HepG2 (cell line): Measurements from ENCODE around the gene TMEM38A. TPM values are rescaled to one million over a fixed set of nuclear protein-coding genes. Genes with fewer than 3 reads are reported as not detected.

Experiments used
- ARHGAP35 ChIP-seq: sonication (generic); formaldehyde crosslinking; IDR thresholded peaks from 2 replicates; pipeline ENCODE4 v1.9.0; 2022; ENCODE audit warnings: mild to moderate bottlenecking, inconsistent platforms, moderate library complexity, missing genetic modification reagents, borderline replicate concordance
- CBFB ChIP-seq: sonication (generic); formaldehyde crosslinking; IDR thresholded peaks from 2 replicates; pipeline ENCODE4 v1.4.0; 2020; ENCODE audit warnings: missing genetic modification reagents
- CEBPB ChIP-seq: IDR thresholded peaks from 2 replicates; pipeline ENCODE4 v1.6.1; 2011; ENCODE audit warnings: low read depth, low read length, improper control_type of control experiment, borderline replicate concordance
- CEBPG ChIP-seq: IDR thresholded peaks from 2 replicates; pipeline ENCODE4 v1.6.1; 2016
- FOSL2 ChIP-seq: sonication (generic); formaldehyde crosslinking; IDR thresholded peaks from 2 replicates; pipeline ENCODE4 v1.4.0; 2020; ENCODE audit warnings: missing genetic modification reagents
- FOXA3 ChIP-seq: IDR thresholded peaks from 2 replicates; pipeline ENCODE4 v1.6.1; 2016; ENCODE audit warnings: missing genetic modification reagents, missing compliant biosample characterization
- MXI1 ChIP-seq: IDR thresholded peaks from 3 replicates; pipeline ENCODE4 v1.6.1; 2012; ENCODE audit warnings: low read depth, low read length, inconsistent platforms, borderline replicate concordance
- NCOA1 ChIP-seq: sonication (generic); formaldehyde crosslinking; IDR thresholded peaks from 2 replicates; pipeline ENCODE4 v1.9.0; 2021; ENCODE audit warnings: missing genetic modification reagents
- NR2F6 ChIP-seq, 2 experiments: IDR thresholded peaks; 2 replicates each; pipeline ENCODE4 v1.6.1; 2016; ENCODE audit warnings: antibody characterized with exemption in 1 of 2, mild to moderate bottlenecking in 1 of 2
- TBX2 ChIP-seq: sonication (generic); formaldehyde crosslinking; IDR thresholded peaks from 2 replicates; pipeline ENCODE4 v1.5.0; 2020; ENCODE audit warnings: missing genetic modification reagents, mild to moderate bottlenecking, borderline replicate concordance
- ZNF232 ChIP-seq: sonication (generic); formaldehyde crosslinking; IDR thresholded peaks from 2 replicates; pipeline ENCODE4 v1.4.0; 2020; ENCODE audit warnings: missing genetic modification reagents, borderline replicate concordance
- ZNF317 ChIP-seq: sonication (generic); formaldehyde crosslinking; IDR thresholded peaks from 2 replicates; pipeline ENCODE4 v1.5.0; 2020; ENCODE audit warnings: mild to moderate bottlenecking, missing genetic modification reagents
- ZNF589 ChIP-seq: sonication (generic); formaldehyde crosslinking; conservative IDR thresholded peaks from 2 replicates; pipeline ENCODE4 v1.8.0; 2022; ENCODE audit warnings: mild to moderate bottlenecking, moderate library complexity, missing genetic modification reagents
- ZNF629 ChIP-seq: sonication (generic); formaldehyde crosslinking; conservative IDR thresholded peaks from 2 replicates; pipeline ENCODE4 v1.5.0; 2020; ENCODE audit warnings: missing genetic modification reagents
- ZNF777 ChIP-seq: sonication (generic); formaldehyde crosslinking; IDR thresholded peaks from 2 replicates; pipeline ENCODE4 v1.4.0; 2020; ENCODE audit warnings: missing genetic modification reagents
- ZNF792 ChIP-seq: IDR thresholded peaks from 2 replicates; pipeline ENCODE4 v1.6.1; 2016
- ZSCAN20 ChIP-seq: sonication (generic); formaldehyde crosslinking; IDR thresholded peaks from 2 replicates; pipeline ENCODE4 v1.4.0; 2020; ENCODE audit warnings: missing genetic modification reagents, mild to moderate bottlenecking, borderline replicate concordance
- polyA plus RNA-seq, 8 experiments: library from polyadenylated mRNA; depleted of rRNA in 3 of 8; stranded (reverse) in 7 of 8; unstranded in 1 of 8; fragments of >200 nt; fragmentation: Illumina TruSeq in 4 of 8; extraction: Trizol in 4 of 8; gene quantifications; 2 replicates each; pipeline versions ENCODE4 v1.2.1 to v1.2.3, GENCODE V29; 2011 to 2016; ENCODE audit warnings: low read depth in 4 of 8, missing spikeins in 1 of 8, mixed read lengths in 1 of 8; ENCODE audit not compliant: insufficient read depth in 1 of 8
- total RNA-seq, 5 experiments: library from RNA; depleted of rRNA; stranded (reverse); fragments of >200 nt; fragmentation: Illumina TruSeq; extraction: Trizol; gene quantifications; 2 replicates each; pipeline ENCODE4 v1.2.3, GENCODE V29; 2016; ENCODE audit warnings: low read depth in 1 of 5
- TF ChIP-seq, protein P1 (sequence below): sonication (generic); formaldehyde crosslinking; IDR thresholded peaks from 2 replicates; pipeline ENCODE4 v1.4.0; 2020; ENCODE audit warnings: mild to moderate bottlenecking, missing genetic modification reagents
- TF ChIP-seq, protein P2 (sequence below): sonication (generic); formaldehyde crosslinking; IDR thresholded peaks from 2 replicates; pipeline ENCODE4 v1.4.0; 2020; ENCODE audit warnings: mild to moderate bottlenecking, missing genetic modification reagents
- TF ChIP-seq, protein P3 (sequence below): sonication (generic); formaldehyde crosslinking; IDR thresholded peaks from 2 replicates; pipeline ENCODE4 v1.8.1; 2023; ENCODE audit warnings: mild to moderate bottlenecking, missing genetic modification reagents
- TF ChIP-seq, protein P4 (sequence below): sonication (generic); formaldehyde crosslinking; IDR thresholded peaks from 2 replicates; pipeline ENCODE4 v1.4.0; 2020; ENCODE audit warnings: missing genetic modification reagents
- TF ChIP-seq, protein P5 (sequence below): sonication (generic); formaldehyde crosslinking; IDR thresholded peaks from 2 replicates; pipeline ENCODE4 v1.4.0; 2020; ENCODE audit warnings: mild to moderate bottlenecking, missing genetic modification reagents

The TMEM38A gene
- total and polyA plus RNA-seq, 2 of the 13 experiments (the other 11 are each of a cell fraction or from before 2014, with no cell fraction given) = 4.8 to 6.8 TPM

DNA sequence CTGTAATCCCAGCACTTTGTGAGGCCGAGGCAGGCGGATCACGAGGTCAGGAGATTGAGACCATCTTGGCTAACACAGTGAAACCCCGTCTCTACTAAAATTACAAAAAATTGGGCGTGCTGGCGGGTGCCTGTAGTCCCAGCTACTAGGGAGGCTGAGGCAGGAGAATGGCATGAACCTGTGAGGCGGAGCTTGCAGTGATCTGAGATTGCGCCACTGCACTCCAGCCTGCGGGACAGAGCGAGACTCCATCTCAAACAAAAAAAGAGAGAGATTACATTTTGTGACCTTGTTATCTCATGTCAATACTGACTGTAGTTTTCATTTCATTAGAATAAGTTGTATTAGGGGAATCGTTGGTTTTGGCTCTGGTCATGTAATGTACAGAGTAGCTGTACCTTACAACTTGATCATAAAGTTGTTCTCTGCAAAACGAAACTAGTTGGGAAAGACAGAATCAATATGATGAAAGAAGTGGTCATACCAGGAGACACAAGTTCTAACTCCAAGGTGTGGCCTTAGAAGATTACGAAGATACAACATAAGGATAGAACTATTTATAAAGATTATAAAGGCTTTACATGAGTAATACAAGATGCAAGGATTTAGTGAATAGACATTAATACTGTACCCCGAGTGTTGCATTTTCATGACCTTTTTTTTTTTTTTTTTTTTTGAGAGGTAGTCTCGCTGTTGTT, 15.3 kb downstream of the TMEM38A start (continued):
- 0 out of 2 replicates have a peak, but pooled peaks have one; percentile 20 for TF ChIP-seq FOXA3 (CRISPR knock-in tag)
- peak; percentile 71 for TF ChIP-seq CEBPG (CRISPR knock-in tag)
- TF ChIP-seq ZNF777 (CRISPR knock-in tag) = no peak
- TF ChIP-seq, protein P1, sequence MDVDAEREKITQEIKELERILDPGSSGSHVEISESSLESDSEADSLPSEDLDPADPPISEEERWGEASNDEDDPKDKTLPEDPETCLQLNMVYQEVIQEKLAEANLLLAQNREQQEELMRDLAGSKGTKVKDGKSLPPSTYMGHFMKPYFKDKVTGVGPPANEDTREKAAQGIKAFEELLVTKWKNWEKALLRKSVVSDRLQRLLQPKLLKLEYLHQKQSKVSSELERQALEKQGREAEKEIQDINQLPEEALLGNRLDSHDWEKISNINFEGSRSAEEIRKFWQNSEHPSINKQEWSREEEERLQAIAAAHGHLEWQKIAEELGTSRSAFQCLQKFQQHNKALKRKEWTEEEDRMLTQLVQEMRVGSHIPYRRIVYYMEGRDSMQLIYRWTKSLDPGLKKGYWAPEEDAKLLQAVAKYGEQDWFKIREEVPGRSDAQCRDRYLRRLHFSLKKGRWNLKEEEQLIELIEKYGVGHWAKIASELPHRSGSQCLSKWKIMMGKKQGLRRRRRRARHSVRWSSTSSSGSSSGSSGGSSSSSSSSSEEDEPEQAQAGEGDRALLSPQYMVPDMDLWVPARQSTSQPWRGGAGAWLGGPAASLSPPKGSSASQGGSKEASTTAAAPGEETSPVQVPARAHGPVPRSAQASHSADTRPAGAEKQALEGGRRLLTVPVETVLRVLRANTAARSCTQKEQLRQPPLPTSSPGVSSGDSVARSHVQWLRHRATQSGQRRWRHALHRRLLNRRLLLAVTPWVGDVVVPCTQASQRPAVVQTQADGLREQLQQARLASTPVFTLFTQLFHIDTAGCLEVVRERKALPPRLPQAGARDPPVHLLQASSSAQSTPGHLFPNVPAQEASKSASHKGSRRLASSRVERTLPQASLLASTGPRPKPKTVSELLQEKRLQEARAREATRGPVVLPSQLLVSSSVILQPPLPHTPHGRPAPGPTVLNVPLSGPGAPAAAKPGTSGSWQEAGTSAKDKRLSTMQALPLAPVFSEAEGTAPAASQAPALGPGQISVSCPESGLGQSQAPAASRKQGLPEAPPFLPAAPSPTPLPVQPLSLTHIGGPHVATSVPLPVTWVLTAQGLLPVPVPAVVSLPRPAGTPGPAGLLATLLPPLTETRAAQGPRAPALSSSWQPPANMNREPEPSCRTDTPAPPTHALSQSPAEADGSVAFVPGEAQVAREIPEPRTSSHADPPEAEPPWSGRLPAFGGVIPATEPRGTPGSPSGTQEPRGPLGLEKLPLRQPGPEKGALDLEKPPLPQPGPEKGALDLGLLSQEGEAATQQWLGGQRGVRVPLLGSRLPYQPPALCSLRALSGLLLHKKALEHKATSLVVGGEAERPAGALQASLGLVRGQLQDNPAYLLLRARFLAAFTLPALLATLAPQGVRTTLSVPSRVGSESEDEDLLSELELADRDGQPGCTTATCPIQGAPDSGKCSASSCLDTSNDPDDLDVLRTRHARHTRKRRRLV (CRISPR knock-in tag) = no peak
- TF ChIP-seq TBX2 (CRISPR knock-in tag) = no peak
- TF ChIP-seq ZNF792 (CRISPR knock-in tag) = no peak
- TF ChIP-seq ZNF589 = no peak
- peak; percentile 59 for TF ChIP-seq CEBPB
- 0 out of 2 replicates have a peak, but pooled peaks have one; percentile 16 for TF ChIP-seq FOSL2 (CRISPR knock-in tag)
- no peak for TF ChIP-seq CBFB (CRISPR knock-in tag)
- TF ChIP-seq, protein P2, sequence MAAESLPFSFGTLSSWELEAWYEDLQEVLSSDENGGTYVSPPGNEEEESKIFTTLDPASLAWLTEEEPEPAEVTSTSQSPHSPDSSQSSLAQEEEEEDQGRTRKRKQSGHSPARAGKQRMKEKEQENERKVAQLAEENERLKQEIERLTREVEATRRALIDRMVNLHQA = no peak
- TF ChIP-seq NCOA1 = no peak
- TF ChIP-seq, protein P3, sequence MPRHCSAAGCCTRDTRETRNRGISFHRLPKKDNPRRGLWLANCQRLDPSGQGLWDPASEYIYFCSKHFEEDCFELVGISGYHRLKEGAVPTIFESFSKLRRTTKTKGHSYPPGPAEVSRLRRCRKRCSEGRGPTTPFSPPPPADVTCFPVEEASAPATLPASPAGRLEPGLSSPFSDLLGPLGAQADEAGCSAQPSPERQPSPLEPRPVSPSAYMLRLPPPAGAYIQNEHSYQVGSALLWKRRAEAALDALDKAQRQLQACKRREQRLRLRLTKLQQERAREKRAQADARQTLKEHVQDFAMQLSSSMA (CRISPR knock-in tag) = no peak
- TF ChIP-seq, protein P4, sequence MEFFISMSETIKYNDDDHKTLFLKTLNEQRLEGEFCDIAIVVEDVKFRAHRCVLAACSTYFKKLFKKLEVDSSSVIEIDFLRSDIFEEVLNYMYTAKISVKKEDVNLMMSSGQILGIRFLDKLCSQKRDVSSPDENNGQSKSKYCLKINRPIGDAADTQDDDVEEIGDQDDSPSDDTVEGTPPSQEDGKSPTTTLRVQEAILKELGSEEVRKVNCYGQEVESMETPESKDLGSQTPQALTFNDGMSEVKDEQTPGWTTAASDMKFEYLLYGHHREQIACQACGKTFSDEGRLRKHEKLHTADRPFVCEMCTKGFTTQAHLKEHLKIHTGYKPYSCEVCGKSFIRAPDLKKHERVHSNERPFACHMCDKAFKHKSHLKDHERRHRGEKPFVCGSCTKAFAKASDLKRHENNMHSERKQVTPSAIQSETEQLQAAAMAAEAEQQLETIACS (CRISPR knock-in tag) = no peak
- TF ChIP-seq NR2F6 (IDR thresholded peaks at IDR 0.05) = 0 out of 2 replicates have a peak, but pooled peaks have one; percentile 38
- no peak for TF ChIP-seq NR2F6 (CRISPR knock-in tag; IDR thresholded peaks at IDR 0.05)
- no peak for TF ChIP-seq ZNF232 (CRISPR knock-in tag)
- TF ChIP-seq ZSCAN20 (CRISPR knock-in tag) = no peak
- TF ChIP-seq MXI1 = no peak
- TF ChIP-seq, protein P5, sequence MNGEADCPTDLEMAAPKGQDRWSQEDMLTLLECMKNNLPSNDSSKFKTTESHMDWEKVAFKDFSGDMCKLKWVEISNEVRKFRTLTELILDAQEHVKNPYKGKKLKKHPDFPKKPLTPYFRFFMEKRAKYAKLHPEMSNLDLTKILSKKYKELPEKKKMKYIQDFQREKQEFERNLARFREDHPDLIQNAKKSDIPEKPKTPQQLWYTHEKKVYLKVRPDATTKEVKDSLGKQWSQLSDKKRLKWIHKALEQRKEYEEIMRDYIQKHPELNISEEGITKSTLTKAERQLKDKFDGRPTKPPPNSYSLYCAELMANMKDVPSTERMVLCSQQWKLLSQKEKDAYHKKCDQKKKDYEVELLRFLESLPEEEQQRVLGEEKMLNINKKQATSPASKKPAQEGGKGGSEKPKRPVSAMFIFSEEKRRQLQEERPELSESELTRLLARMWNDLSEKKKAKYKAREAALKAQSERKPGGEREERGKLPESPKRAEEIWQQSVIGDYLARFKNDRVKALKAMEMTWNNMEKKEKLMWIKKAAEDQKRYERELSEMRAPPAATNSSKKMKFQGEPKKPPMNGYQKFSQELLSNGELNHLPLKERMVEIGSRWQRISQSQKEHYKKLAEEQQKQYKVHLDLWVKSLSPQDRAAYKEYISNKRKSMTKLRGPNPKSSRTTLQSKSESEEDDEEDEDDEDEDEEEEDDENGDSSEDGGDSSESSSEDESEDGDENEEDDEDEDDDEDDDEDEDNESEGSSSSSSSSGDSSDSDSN = no peak
- no peak for TF ChIP-seq ARHGAP35
- TF ChIP-seq ZNF317 (CRISPR knock-in tag) = no peak
- TF ChIP-seq ZNF629 = no peak
